ENCODE measurements around the gene PORCN. TPM values are rescaled to one million over a fixed set of nuclear protein-coding genes. Genes with fewer than 3 reads are reported as not detected.

PORCN gene
- total RNA-seq, 1 donor from 2014 or later = 8.9 TPM

- no peaks in the 10 kb centered on the region for H3K4me1 ChIP-seq
- no peaks in the 10 kb centered on the region for H3K9me3 ChIP-seq
- H3K4me3 ChIP-seq = no peak overlapping the region
- no peak overlapping the region for H3K27ac ChIP-seq
- peaks cover 13% of the 10 kb centered on the region for H3K36me3 ChIP-seq
- DNase-seq = no peak
- no peaks in the 10 kb centered on the region for H3K27me3 ChIP-seq
- intact Hi-C loops (cut with DNase I) = no loop called here
- TF ChIP-seq, protein P1, sequence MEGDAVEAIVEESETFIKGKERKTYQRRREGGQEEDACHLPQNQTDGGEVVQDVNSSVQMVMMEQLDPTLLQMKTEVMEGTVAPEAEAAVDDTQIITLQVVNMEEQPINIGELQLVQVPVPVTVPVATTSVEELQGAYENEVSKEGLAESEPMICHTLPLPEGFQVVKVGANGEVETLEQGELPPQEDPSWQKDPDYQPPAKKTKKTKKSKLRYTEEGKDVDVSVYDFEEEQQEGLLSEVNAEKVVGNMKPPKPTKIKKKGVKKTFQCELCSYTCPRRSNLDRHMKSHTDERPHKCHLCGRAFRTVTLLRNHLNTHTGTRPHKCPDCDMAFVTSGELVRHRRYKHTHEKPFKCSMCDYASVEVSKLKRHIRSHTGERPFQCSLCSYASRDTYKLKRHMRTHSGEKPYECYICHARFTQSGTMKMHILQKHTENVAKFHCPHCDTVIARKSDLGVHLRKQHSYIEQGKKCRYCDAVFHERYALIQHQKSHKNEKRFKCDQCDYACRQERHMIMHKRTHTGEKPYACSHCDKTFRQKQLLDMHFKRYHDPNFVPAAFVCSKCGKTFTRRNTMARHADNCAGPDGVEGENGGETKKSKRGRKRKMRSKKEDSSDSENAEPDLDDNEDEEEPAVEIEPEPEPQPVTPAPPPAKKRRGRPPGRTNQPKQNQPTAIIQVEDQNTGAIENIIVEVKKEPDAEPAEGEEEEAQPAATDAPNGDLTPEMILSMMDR (IDR thresholded peaks at IDR 0.05) = no peak
- ATAC-seq = no peak
Measured at GRCh38 chrX:48560056-48560455, 51.3 kb downstream of the PORCN start.

GRCh38 chrX:48560681-48561080, 51.9 kb downstream of the PORCN start:
- Histone ChIP-seq H3K27me3 (no peaks in the 10 kb centered on the region), H3K9me3 (no peaks in the 10 kb centered on the region), H3K4me1 (no peaks in the 10 kb centered on the region), H3K36me3 (peaks cover 13% of the 10 kb centered on the region), H3K4me3 (no peak overlapping the region), H3K27ac (no peak overlapping the region)
- intact Hi-C loops (cut with DNase I) = no loop called here
- ATAC-seq = no peak
- DNase-seq = no peak
- TF ChIP-seq, protein P1 (IDR thresholded peaks at IDR 0.05) = no peak

GRCh38 chrX:48569958-48570357, 61.2 kb downstream of the PORCN start:
- TF ChIP-seq, protein P1 (IDR thresholded peaks at IDR 0.05) = no peak
- no peak overlapping the region for H3K4me3 ChIP-seq
- intact Hi-C loops (cut with DNase I) = no loop called here
- no peak for ATAC-seq
- no peaks in the 10 kb centered on the region for H3K4me1 ChIP-seq
- no peak overlapping the region for H3K27ac ChIP-seq
- H3K36me3 ChIP-seq = no peaks in the 10 kb centered on the region
- no peaks in the 10 kb centered on the region for H3K27me3 ChIP-seq
- no peak for DNase-seq
- H3K9me3 ChIP-seq = no peaks in the 10 kb centered on the region

Other genes starting within 250 kb of the PORCN start
- not detected for gene SSX3, start 152.3 kb upstream of the PORCN start, total RNA-seq
- not detected for gene SSX4, start 125.5 kb upstream of the PORCN start, total RNA-seq
- not detected for gene SSX4B, start 97.0 kb upstream of the PORCN start, total RNA-seq
- 21.5 TPM for gene SLC38A5, start 38.7 kb upstream of the PORCN start, total RNA-seq
- gene FTSJ1, start 32.8 kb upstream of the PORCN start, total RNA-seq = 33.9 TPM
- 93.4 TPM for gene EBP, start 12.8 kb downstream of the PORCN start, total RNA-seq
- gene TBC1D25, start 30.7 kb downstream of the PORCN start, total RNA-seq = 14.6 TPM
- gene RBM3, start 65.5 kb downstream of the PORCN start, total RNA-seq = 170 TPM
- 121 TPM for gene WDR13, start 88.5 kb downstream of the PORCN start, total RNA-seq
- 25.3 TPM for gene WAS, start 174.8 kb downstream of the PORCN start, total RNA-seq
- gene SUV39H1, start 187.7 kb downstream of the PORCN start, total RNA-seq = 3.0 TPM